ENCODE measurements around the gene TADA2A.

- peak in 4 of 6 experiments; percentile 9 to 57 (median 50) for TF ChIP-seq CTCF (IDR thresholded peaks at IDR 0.05)
- TF ChIP-seq POLR2A (IDR thresholded peaks at IDR 0.05), result peak; percentile 50 to 74
Observed at GRCh38 chr17:37358830-37359681, 47.6 kb upstream of the TADA2A start.

All from thyroid gland (tissue), 4 donors.